ENCODE results near the gene ZCCHC4.

ZCCHC4 gene

GRCh38 chr4:25302626-25303025 lies 9.9 kb upstream of the ZCCHC4 start:
- H3K27me3 ChIP-seq (ENCODE audit: control insufficient read depth, insufficient read depth, low read length), result no peaks in the 10 kb centered on the region
- H3K27ac ChIP-seq (ENCODE audit: low read depth, low read length), result no peak overlapping the region
- peaks cover 11% of the 10 kb centered on the region; the same call in 1 of the 2 replicates for H3K4me1 ChIP-seq (ENCODE audit: control insufficient read depth, insufficient read depth, low read length)

GRCh38 chr4:25303578-25303977 lies 9.0 kb upstream of the ZCCHC4 start:
- no peak overlapping the region for H3K27ac ChIP-seq (ENCODE audit: low read depth, low read length)
- H3K4me1 ChIP-seq (ENCODE audit: control insufficient read depth, insufficient read depth, low read length), result peaks cover 11% of the 10 kb centered on the region; the same call in 1 of the 2 replicates
- H3K27me3 ChIP-seq (ENCODE audit: control insufficient read depth, insufficient read depth, low read length), result no peaks in the 10 kb centered on the region
- no peaks in the 10 kb centered on the region for H3K36me3 ChIP-seq (ENCODE audit: control insufficient read depth, insufficient read depth, low read length)
- H3K9ac ChIP-seq (ENCODE audit: low read depth, low read length), result no peak overlapping the region
- H3K9me3 ChIP-seq (ENCODE audit: control insufficient read depth, insufficient read depth, low read length), result no peaks in the 10 kb centered on the region
- no peak overlapping the region for H3K4me3 ChIP-seq (ENCODE audit: low read depth, low read length)

More at GRCh38 chr4:25302626-25303025, 9.9 kb upstream of the ZCCHC4 start:
- H3K36me3 ChIP-seq (ENCODE audit: control insufficient read depth, insufficient read depth, low read length), result no peaks in the 10 kb centered on the region
- no peaks in the 10 kb centered on the region for H3K9me3 ChIP-seq (ENCODE audit: control insufficient read depth, insufficient read depth, low read length)
- H3K4me3 ChIP-seq (ENCODE audit: low read depth, low read length), result no peak overlapping the region
- no peak overlapping the region for H3K9ac ChIP-seq (ENCODE audit: low read depth, low read length)

GRCh38 chr4:25306518-25307057 lies 6.0 kb upstream of the ZCCHC4 start:
- Histone ChIP-seq H3K27me3 (ENCODE audit: control insufficient read depth, insufficient read depth, low read length) (no peaks in the 10 kb centered on the region), H3K4me3 (ENCODE audit: low read depth, low read length) (no peak overlapping the region), H3K9me3 (ENCODE audit: control insufficient read depth, insufficient read depth, low read length) (no peaks in the 10 kb centered on the region)

GRCh38 chr4:25307596-25307995 lies 5.0 kb upstream of the ZCCHC4 start:
- no peaks in the 10 kb centered on the region for H3K27me3 ChIP-seq (ENCODE audit: control insufficient read depth, insufficient read depth, low read length)
- H3K36me3 ChIP-seq (ENCODE audit: control insufficient read depth, insufficient read depth, low read length), result no peaks in the 10 kb centered on the region
- H3K27ac ChIP-seq (ENCODE audit: low read depth, low read length), result no peak overlapping the region
- no peak overlapping the region for H3K9ac ChIP-seq (ENCODE audit: low read depth, low read length)
- H3K9me3 ChIP-seq (ENCODE audit: control insufficient read depth, insufficient read depth, low read length), result no peaks in the 10 kb centered on the region
- no peak overlapping the region for H3K4me3 ChIP-seq (ENCODE audit: low read depth, low read length)
- 0 out of 2 replicates have a peak, but pooled peaks cover 5% of the 10 kb centered on the region for H3K4me1 ChIP-seq (ENCODE audit: control insufficient read depth, insufficient read depth, low read length)

More at GRCh38 chr4:25306518-25307057, 6.0 kb upstream of the ZCCHC4 start:
- Histone ChIP-seq H3K9ac (ENCODE audit: low read depth, low read length) (no peak overlapping the region), H3K36me3 (ENCODE audit: control insufficient read depth, insufficient read depth, low read length) (no peaks in the 10 kb centered on the region), H3K4me1 (ENCODE audit: control insufficient read depth, insufficient read depth, low read length) (0 out of 2 replicates have a peak, but pooled peaks cover 5% of the 10 kb centered on the region), H3K27ac (ENCODE audit: low read depth, low read length) (no peak overlapping the region)

GRCh38 chr4:25308306-25308705 lies 4.3 kb upstream of the ZCCHC4 start:
- H3K27me3 ChIP-seq (ENCODE audit: control insufficient read depth, insufficient read depth, low read length), result no peaks in the 10 kb centered on the region
- H3K27ac ChIP-seq (ENCODE audit: low read depth, low read length), result no peak overlapping the region
- no peaks in the 10 kb centered on the region for H3K9me3 ChIP-seq (ENCODE audit: control insufficient read depth, insufficient read depth, low read length)
- H3K36me3 ChIP-seq (ENCODE audit: control insufficient read depth, insufficient read depth, low read length), result no peaks in the 10 kb centered on the region
- H3K4me3 ChIP-seq (ENCODE audit: low read depth, low read length), result no peak overlapping the region
- H3K9ac ChIP-seq (ENCODE audit: low read depth, low read length), result no peak overlapping the region
- H3K4me1 ChIP-seq (ENCODE audit: control insufficient read depth, insufficient read depth, low read length), result 0 out of 2 replicates have a peak, but pooled peaks cover 7% of the 10 kb centered on the region

GRCh38 chr4:25308761-25309160 lies 3.8 kb upstream of the ZCCHC4 start:
- H3K4me3 ChIP-seq (ENCODE audit: low read depth, low read length), result no peak overlapping the region

GRCh38 chr4:25310066-25310802 lies 2.3 kb upstream of the ZCCHC4 start:
- Histone ChIP-seq H3K27me3 (ENCODE audit: control insufficient read depth, insufficient read depth, low read length) (no peaks in the 10 kb centered on the region), H3K36me3 (ENCODE audit: control insufficient read depth, insufficient read depth, low read length) (0 out of 2 replicates have a peak, but pooled peaks cover 5% of the 10 kb centered on the region), H3K27ac (ENCODE audit: low read depth, low read length) (no peak overlapping the region), H3K4me3 (ENCODE audit: low read depth, low read length) (no peak overlapping the region), H3K9ac (ENCODE audit: low read depth, low read length) (no peak overlapping the region), H3K4me1 (ENCODE audit: control insufficient read depth, insufficient read depth, low read length) (0 out of 2 replicates have a peak, but pooled peaks cover 9% of the 10 kb centered on the region), H3K9me3 (ENCODE audit: control insufficient read depth, insufficient read depth, low read length) (no peaks in the 10 kb centered on the region)

More at GRCh38 chr4:25308761-25309160, 3.8 kb upstream of the ZCCHC4 start:
- Histone ChIP-seq H3K4me1 (ENCODE audit: control insufficient read depth, insufficient read depth, low read length) (0 out of 2 replicates have a peak, but pooled peaks cover 9% of the 10 kb centered on the region), H3K27ac (ENCODE audit: low read depth, low read length) (no peak overlapping the region), H3K27me3 (ENCODE audit: control insufficient read depth, insufficient read depth, low read length) (no peaks in the 10 kb centered on the region), H3K9ac (ENCODE audit: low read depth, low read length) (no peak overlapping the region), H3K9me3 (ENCODE audit: control insufficient read depth, insufficient read depth, low read length) (no peaks in the 10 kb centered on the region), H3K36me3 (ENCODE audit: control insufficient read depth, insufficient read depth, low read length) (no peaks in the 10 kb centered on the region)

- Histone ChIP-seq H3K27ac (ENCODE audit: low read depth, low read length) (no peak overlapping the region), H3K9me3 (ENCODE audit: control insufficient read depth, insufficient read depth, low read length) (no peaks in the 10 kb centered on the region), H3K27me3 (ENCODE audit: control insufficient read depth, insufficient read depth, low read length) (no peaks in the 10 kb centered on the region), H3K9ac (ENCODE audit: low read depth, low read length) (no peak overlapping the region), H3K36me3 (ENCODE audit: control insufficient read depth, insufficient read depth, low read length) (peaks cover 6% of the 10 kb centered on the region; the same call in 1 of the 2 replicates), H3K4me1 (ENCODE audit: control insufficient read depth, insufficient read depth, low read length) (0 out of 2 replicates have a peak, but pooled peaks cover 9% of the 10 kb centered on the region), H3K4me3 (ENCODE audit: low read depth, low read length) (no peak overlapping the region)
These were observed 1.8 kb upstream of the ZCCHC4 start for GRCh38 chr4:25310803-25311166.

- Histone ChIP-seq H3K4me1 (ENCODE audit: control insufficient read depth, insufficient read depth, low read length) (0 out of 2 replicates have a peak, but pooled peaks cover 9% of the 10 kb centered on the region), H3K27ac (ENCODE audit: low read depth, low read length) (peak overlapping the region; percentile 97), H3K9me3 (ENCODE audit: control insufficient read depth, insufficient read depth, low read length) (no peaks in the 10 kb centered on the region)
These were observed 774 bp downstream of the ZCCHC4 start for GRCh38 chr4:25313201-25313895.

GRCh38 chr4:25320336-25320735 lies 7.8 kb downstream of the ZCCHC4 start:
- peak overlapping the region; percentile 67 for H3K27ac ChIP-seq (ENCODE audit: low read depth, low read length)
- H3K4me3 ChIP-seq (ENCODE audit: low read depth, low read length), result no peak overlapping the region
- H3K9ac ChIP-seq (ENCODE audit: low read depth, low read length), result no peak overlapping the region
- H3K9me3 ChIP-seq (ENCODE audit: control insufficient read depth, insufficient read depth, low read length), result no peaks in the 10 kb centered on the region
- H3K4me1 ChIP-seq (ENCODE audit: control insufficient read depth, insufficient read depth, low read length), result peaks cover 10% of the 10 kb centered on the region; the same call in 1 of the 2 replicates
- no peaks in the 10 kb centered on the region for H3K27me3 ChIP-seq (ENCODE audit: control insufficient read depth, insufficient read depth, low read length)
- H3K36me3 ChIP-seq (ENCODE audit: control insufficient read depth, insufficient read depth, low read length), result peaks cover 10% of the 10 kb centered on the region

More at GRCh38 chr4:25313201-25313895, 774 bp downstream of the ZCCHC4 start:
- Histone ChIP-seq H3K9ac (ENCODE audit: low read depth, low read length) (peak overlapping the region; percentile 95), H3K36me3 (ENCODE audit: control insufficient read depth, insufficient read depth, low read length) (peaks cover 14% of the 10 kb centered on the region), H3K27me3 (ENCODE audit: control insufficient read depth, insufficient read depth, low read length) (no peaks in the 10 kb centered on the region), H3K4me3 (ENCODE audit: low read depth, low read length) (peak overlapping the region; percentile 96)

All from HUES48 (cell line).